Liver (tissue), 9 donors: ENCODE results near the gene ANGEL2. TPM values are rescaled to one million over a fixed set of nuclear protein-coding genes. Genes with fewer than 3 reads are reported as not detected.

Experiments
- DNase-seq: peaks from one replicate; pipeline ENCODE4 v3.0.0-alpha.2; 2017; ENCODE audit warnings: low spot score
- H3K27ac ChIP-seq, 2 donors: one replicate each; pipeline ENCODE4 v1.7.0; 2013; ENCODE audit warnings: inconsistent platforms in 2 of 2, low read length in 2 of 2, control low read depth in 1 of 2, low read depth in 1 of 2, mild to moderate bottlenecking in 1 of 2
- H3K27me3 ChIP-seq, 4 donors: one replicate each; pipeline versions ENCODE4 v1.6.1 to v1.7.0; 2013; ENCODE audit warnings: low read length in 3 of 4, inconsistent platforms in 1 of 4, mild to moderate bottlenecking in 1 of 4, moderate library complexity in 1 of 4; ENCODE audit not compliant: control insufficient read depth in 4 of 4, insufficient read depth in 4 of 4
- H3K36me3 ChIP-seq, 4 donors: one replicate each; pipeline versions ENCODE4 v1.6.1 to v1.7.0; 2013; ENCODE audit warnings: low read length in 3 of 4, mild to moderate bottlenecking in 3 of 4, low read depth in 1 of 4, moderate library complexity in 1 of 4; ENCODE audit not compliant: control insufficient read depth in 4 of 4, insufficient read depth in 3 of 4
- H3K4me1 ChIP-seq, 4 donors: one replicate each; pipeline versions ENCODE4 v1.6.1 to v1.7.0; 2013; ENCODE audit warnings: low read length in 3 of 4, mild to moderate bottlenecking in 3 of 4, moderate library complexity in 1 of 4; ENCODE audit not compliant: control insufficient read depth in 4 of 4, insufficient read depth in 4 of 4
- H3K4me3 ChIP-seq, 3 donors: one replicate each; pipeline versions ENCODE4 v1.6.1 to v1.7.0; 2013; ENCODE audit warnings: low read length in 3 of 3, control low read depth in 1 of 3, low read depth in 1 of 3, mild to moderate bottlenecking in 1 of 3
- H3K9ac ChIP-seq, 2 donors: one replicate each; pipeline ENCODE4 v1.7.0; 2013; ENCODE audit warnings: low read length in 2 of 2, mild to moderate bottlenecking in 2 of 2, moderate library complexity in 2 of 2, control low read depth in 1 of 2, low read depth in 1 of 2
- H3K9me3 ChIP-seq, 4 donors: one replicate each; pipeline versions ENCODE4 v1.6.1 to v1.7.0; 2013; ENCODE audit warnings: low read length in 3 of 4; ENCODE audit not compliant: control insufficient read depth in 4 of 4
- FOXA1 ChIP-seq: IDR thresholded peaks from 2 replicates; pipeline ENCODE4 v1.6.1; 2016; ENCODE audit warnings: antibody characterized with exemption
- GABPA ChIP-seq, 2 donors: IDR thresholded peaks in 1 of 2; conservative IDR thresholded peaks in 1 of 2; 2 replicates each; pipeline ENCODE4 v1.6.1; 2016; ENCODE audit warnings: antibody characterized with exemption in 2 of 2, mild to moderate bottlenecking in 1 of 2, moderate library complexity in 1 of 2
- HNF4A ChIP-seq, 2 donors: conservative IDR thresholded peaks; 2 replicates each; pipeline ENCODE4 v1.6.1; 2016; ENCODE audit warnings: antibody characterized with exemption in 2 of 2, mild to moderate bottlenecking in 2 of 2
- HNF4G ChIP-seq: IDR thresholded peaks from 2 replicates; pipeline ENCODE4 v1.6.1; 2016; ENCODE audit warnings: antibody characterized with exemption
- JUND ChIP-seq, 2 donors: IDR thresholded peaks; 2 replicates each; pipeline ENCODE4 v1.6.1; 2016; ENCODE audit warnings: antibody characterized with exemption in 2 of 2
- NR2F2 ChIP-seq: IDR thresholded peaks from 2 replicates; pipeline ENCODE4 v1.6.1; 2016; ENCODE audit warnings: antibody characterized with exemption
- RAD21 ChIP-seq, 2 donors: IDR thresholded peaks; 2 replicates each; pipeline ENCODE4 v1.6.1; 2016; ENCODE audit warnings: antibody characterized with exemption in 2 of 2, mild to moderate bottlenecking in 2 of 2
- RXRA ChIP-seq, 2 donors: IDR thresholded peaks; 2 replicates each; pipeline ENCODE4 v1.6.1; 2017 to 2018; ENCODE audit warnings: antibody characterized with exemption in 2 of 2, mild to moderate bottlenecking in 1 of 2
- SP1 ChIP-seq: IDR thresholded peaks from 2 replicates; pipeline ENCODE4 v1.6.1; 2018; ENCODE audit warnings: antibody characterized with exemption, mild to moderate bottlenecking
- YY1 ChIP-seq: IDR thresholded peaks from 2 replicates; pipeline ENCODE4 v1.6.1; 2016; ENCODE audit warnings: antibody characterized with exemption, mild to moderate bottlenecking
- WGBS: extraction: QIAGEN DNeasy Blood & Tissue Kit; methylation state at CpG from one replicate; pipeline ENCODE4 v1.1.7; 2013; 5-methylcytosine and 5-hydroxymethylcytosine counted together
- polyA plus RNA-seq, 2 donors: library from polyadenylated mRNA; stranded (reverse) in 1 of 2; unstranded in 1 of 2; fragments of 200-250 nt in 1 of 2; fragments of >200 nt in 1 of 2; fragmentation: Nextera tagmentation in 1 of 2; extraction: Ambion mirVana in 1 of 2; gene quantifications; one replicate each; pipeline versions ENCODE4 v1.2.1 to v1.2.3, GENCODE V29; 2013 to 2015
- total RNA-seq, 2 donors: library from RNA; depleted of rRNA; stranded (reverse); fragments of >200 nt; gene quantifications; one replicate each; pipeline ENCODE4 v1.2.3, GENCODE V29; 2014
- TF ChIP-seq, protein P1 (sequence below): fragments of 150-350 bp; IDR thresholded peaks from 2 replicates; pipeline ENCODE4 v1.5.1; 2017; ENCODE audit warnings: improper control_type of control experiment, low read depth, low read length; ENCODE audit not compliant: missing input control
- TF ChIP-seq, protein P2 (sequence below): IDR thresholded peaks from 2 replicates; pipeline ENCODE4 v1.6.1; 2016; ENCODE audit warnings: antibody characterized with exemption, mild to moderate bottlenecking
- TF ChIP-seq, protein P3 (sequence below): IDR thresholded peaks from 2 replicates; pipeline ENCODE4 v1.6.1; 2016; ENCODE audit warnings: antibody characterized with exemption
- TF ChIP-seq, protein P4 (sequence below): IDR thresholded peaks from 2 replicates; pipeline ENCODE4 v1.6.1; 2016; ENCODE audit warnings: antibody characterized with exemption
- TF ChIP-seq, protein P5 (sequence below): IDR thresholded peaks from 2 replicates; pipeline ENCODE4 v1.6.1; 2016; ENCODE audit warnings: antibody characterized with exemption
- donor health status: healthy.
- donor health status: healthy.
- donor health status: healthy.
- donor health status: healthy.
- donor health status: healthy.

Gene ANGEL2
- total and polyA plus RNA-seq, 4 donors: 8.2 to 31.1 (median 16.4) TPM

DNA sequence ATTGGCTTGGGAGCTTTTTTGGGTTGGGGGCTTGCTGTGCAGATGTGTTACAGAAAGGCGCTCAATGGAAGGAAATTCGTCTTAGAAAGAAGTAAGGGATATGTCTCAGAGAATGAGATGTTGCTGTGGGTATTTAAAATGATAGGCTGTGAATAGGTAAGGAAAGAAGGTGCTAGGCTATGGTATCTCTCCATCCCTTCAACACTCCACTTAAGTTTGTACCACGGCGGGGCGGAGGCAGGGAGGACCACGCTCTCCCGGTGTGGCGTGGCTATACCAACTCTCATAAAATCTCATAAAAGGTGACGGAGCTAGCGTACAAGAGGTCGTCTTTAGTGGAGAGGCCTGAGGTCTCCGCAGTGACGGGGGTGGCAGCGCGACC, 35.1 kb upstream of the ANGEL2 start:
- 19% methylated on average over 15 of the region's 15 CpGs for WGBS
- H3K4me1 ChIP-seq: peaks cover under 1 to 21% (median 14%) of the 10 kb centered on the region in 4 donors
- TF ChIP-seq GABPA (IDR thresholded peaks at IDR 0.05 in 1 of 2, conservative IDR thresholded peaks at IDR 0.05 in 1 of 2): no peak
- TF ChIP-seq, protein P1, sequence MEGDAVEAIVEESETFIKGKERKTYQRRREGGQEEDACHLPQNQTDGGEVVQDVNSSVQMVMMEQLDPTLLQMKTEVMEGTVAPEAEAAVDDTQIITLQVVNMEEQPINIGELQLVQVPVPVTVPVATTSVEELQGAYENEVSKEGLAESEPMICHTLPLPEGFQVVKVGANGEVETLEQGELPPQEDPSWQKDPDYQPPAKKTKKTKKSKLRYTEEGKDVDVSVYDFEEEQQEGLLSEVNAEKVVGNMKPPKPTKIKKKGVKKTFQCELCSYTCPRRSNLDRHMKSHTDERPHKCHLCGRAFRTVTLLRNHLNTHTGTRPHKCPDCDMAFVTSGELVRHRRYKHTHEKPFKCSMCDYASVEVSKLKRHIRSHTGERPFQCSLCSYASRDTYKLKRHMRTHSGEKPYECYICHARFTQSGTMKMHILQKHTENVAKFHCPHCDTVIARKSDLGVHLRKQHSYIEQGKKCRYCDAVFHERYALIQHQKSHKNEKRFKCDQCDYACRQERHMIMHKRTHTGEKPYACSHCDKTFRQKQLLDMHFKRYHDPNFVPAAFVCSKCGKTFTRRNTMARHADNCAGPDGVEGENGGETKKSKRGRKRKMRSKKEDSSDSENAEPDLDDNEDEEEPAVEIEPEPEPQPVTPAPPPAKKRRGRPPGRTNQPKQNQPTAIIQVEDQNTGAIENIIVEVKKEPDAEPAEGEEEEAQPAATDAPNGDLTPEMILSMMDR: no peak
- TF ChIP-seq, protein P2, sequence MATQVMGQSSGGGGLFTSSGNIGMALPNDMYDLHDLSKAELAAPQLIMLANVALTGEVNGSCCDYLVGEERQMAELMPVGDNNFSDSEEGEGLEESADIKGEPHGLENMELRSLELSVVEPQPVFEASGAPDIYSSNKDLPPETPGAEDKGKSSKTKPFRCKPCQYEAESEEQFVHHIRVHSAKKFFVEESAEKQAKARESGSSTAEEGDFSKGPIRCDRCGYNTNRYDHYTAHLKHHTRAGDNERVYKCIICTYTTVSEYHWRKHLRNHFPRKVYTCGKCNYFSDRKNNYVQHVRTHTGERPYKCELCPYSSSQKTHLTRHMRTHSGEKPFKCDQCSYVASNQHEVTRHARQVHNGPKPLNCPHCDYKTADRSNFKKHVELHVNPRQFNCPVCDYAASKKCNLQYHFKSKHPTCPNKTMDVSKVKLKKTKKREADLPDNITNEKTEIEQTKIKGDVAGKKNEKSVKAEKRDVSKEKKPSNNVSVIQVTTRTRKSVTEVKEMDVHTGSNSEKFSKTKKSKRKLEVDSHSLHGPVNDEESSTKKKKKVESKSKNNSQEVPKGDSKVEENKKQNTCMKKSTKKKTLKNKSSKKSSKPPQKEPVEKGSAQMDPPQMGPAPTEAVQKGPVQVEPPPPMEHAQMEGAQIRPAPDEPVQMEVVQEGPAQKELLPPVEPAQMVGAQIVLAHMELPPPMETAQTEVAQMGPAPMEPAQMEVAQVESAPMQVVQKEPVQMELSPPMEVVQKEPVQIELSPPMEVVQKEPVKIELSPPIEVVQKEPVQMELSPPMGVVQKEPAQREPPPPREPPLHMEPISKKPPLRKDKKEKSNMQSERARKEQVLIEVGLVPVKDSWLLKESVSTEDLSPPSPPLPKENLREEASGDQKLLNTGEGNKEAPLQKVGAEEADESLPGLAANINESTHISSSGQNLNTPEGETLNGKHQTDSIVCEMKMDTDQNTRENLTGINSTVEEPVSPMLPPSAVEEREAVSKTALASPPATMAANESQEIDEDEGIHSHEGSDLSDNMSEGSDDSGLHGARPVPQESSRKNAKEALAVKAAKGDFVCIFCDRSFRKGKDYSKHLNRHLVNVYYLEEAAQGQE: no peak
- TF ChIP-seq, protein P3, sequence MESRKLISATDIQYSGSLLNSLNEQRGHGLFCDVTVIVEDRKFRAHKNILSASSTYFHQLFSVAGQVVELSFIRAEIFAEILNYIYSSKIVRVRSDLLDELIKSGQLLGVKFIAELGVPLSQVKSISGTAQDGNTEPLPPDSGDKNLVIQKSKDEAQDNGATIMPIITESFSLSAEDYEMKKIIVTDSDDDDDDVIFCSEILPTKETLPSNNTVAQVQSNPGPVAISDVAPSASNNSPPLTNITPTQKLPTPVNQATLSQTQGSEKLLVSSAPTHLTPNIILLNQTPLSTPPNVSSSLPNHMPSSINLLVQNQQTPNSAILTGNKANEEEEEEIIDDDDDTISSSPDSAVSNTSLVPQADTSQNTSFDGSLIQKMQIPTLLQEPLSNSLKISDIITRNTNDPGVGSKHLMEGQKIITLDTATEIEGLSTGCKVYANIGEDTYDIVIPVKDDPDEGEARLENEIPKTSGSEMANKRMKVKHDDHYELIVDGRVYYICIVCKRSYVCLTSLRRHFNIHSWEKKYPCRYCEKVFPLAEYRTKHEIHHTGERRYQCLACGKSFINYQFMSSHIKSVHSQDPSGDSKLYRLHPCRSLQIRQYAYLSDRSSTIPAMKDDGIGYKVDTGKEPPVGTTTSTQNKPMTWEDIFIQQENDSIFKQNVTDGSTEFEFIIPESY: no peak
- TF ChIP-seq, protein P4, sequence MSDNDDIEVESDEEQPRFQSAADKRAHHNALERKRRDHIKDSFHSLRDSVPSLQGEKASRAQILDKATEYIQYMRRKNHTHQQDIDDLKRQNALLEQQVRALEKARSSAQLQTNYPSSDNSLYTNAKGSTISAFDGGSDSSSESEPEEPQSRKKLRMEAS: no peak
- TF ChIP-seq RAD21 (IDR thresholded peaks at IDR 0.05): no peak
- DNase-seq: no peak
- peak overlapping the region; percentile 60 to 78 for H3K27ac ChIP-seq
- no peaks in the 10 kb centered on the region for H3K27me3 ChIP-seq
- peak overlapping the region; percentile 67 to 91 (median 74) for H3K4me3 ChIP-seq
- no peaks in the 10 kb centered on the region for H3K9me3 ChIP-seq
- no peaks in the 10 kb centered on the region for H3K36me3 ChIP-seq
- peak overlapping the region in 1 of 2 donors; percentile 80 for H3K9ac ChIP-seq

DNA sequence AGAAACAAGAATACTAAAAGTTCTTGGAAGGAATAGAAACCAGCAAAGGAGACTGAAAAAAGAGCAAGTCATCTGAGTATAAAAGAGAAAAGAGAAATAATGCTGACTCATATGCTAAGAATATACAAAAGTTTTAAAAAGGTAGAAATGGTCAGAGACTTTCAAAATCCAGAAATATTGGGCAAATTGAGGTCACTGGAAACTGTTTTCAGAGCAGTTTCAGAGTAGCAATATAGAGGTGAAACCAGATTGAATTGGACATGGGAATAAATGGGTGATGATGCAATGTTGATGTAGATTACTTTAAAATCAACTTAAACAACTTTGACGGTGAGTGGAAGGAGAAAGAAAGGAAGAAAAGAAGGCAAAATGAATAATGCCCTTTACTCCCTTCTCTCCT, 33.6 kb upstream of the ANGEL2 start:
- Histone ChIP-seq H3K36me3 (no peaks in the 10 kb centered on the region), H3K9ac (no peak overlapping the region), H3K9me3 (no peaks in the 10 kb centered on the region), H3K27me3 (no peaks in the 10 kb centered on the region), H3K4me3 (no peak overlapping the region), H3K27ac (no peak overlapping the region), H3K4me1 (peaks cover 0 to 19% (median 14%) of the 10 kb centered on the region in 4 donors)
- no peak for DNase-seq
- WGBS: 76% methylated on average over 1 of the region's 1 CpG
- TF ChIP-seq YY1 (no peak), SP1 (no peak), RXRA (IDR thresholded peaks at IDR 0.05) (no peak), RAD21 (IDR thresholded peaks at IDR 0.05) (no peak), HNF4A (conservative IDR thresholded peaks at IDR 0.05) (no peak), NR2F2 (no peak), GABPA (IDR thresholded peaks at IDR 0.05 in 1 of 2, conservative IDR thresholded peaks at IDR 0.05 in 1 of 2) (no peak), JUND (IDR thresholded peaks at IDR 0.05) (no peak), FOXA1 (no peak), HNF4G (no peak)
- TF ChIP-seq, protein P3: no peak
- TF ChIP-seq, protein P5, sequence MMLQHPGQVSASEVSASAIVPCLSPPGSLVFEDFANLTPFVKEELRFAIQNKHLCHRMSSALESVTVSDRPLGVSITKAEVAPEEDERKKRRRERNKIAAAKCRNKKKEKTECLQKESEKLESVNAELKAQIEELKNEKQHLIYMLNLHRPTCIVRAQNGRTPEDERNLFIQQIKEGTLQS: no peak
- TF ChIP-seq, protein P1: no peak
- TF ChIP-seq, protein P2: no peak
